ENCODE results near the gene SLC25A36.
A peak's percentile ranks its signal among the peaks of the same experiment; 100 is the strongest.

GRCh38 chr3:141011232-141011996 lies 69.8 kb downstream of the SLC25A36 start:
- TF ChIP-seq POLR2A (IDR thresholded peaks at IDR 0.05; ENCODE audit: low read depth, low read length) (no peak), CTCF (conservative IDR thresholded peaks at IDR 0.05; ENCODE audit: low read depth, low read length) (peak; percentile 74), RAD21 (IDR thresholded peaks at IDR 0.05; ENCODE audit: low read length) (peak; percentile 59), MAFK (IDR thresholded peaks at IDR 0.05; ENCODE audit: low read depth, low read length) (peak; percentile 35; the same call in 1 of the 2 replicates), CEBPB (IDR thresholded peaks at IDR 0.05; ENCODE audit: low read depth, low read length) (no peak), SMC3 (IDR thresholded peaks at IDR 0.05; ENCODE audit: low read depth, low read length) (peak; percentile 60), MXI1 (IDR thresholded peaks at IDR 0.05; ENCODE audit: borderline replicate concordance, low read depth, low read length) (no peak), FOS (IDR thresholded peaks at IDR 0.05; ENCODE audit: low read depth, low read length) (no peak), RCOR1 (IDR thresholded peaks at IDR 0.05; ENCODE audit: insufficient replicate concordance, low read length) (no peak), ELK1 (IDR thresholded peaks at IDR 0.05; ENCODE audit: borderline replicate concordance, low read depth, low read length) (no peak), USF2 (IDR thresholded peaks at IDR 0.05; ENCODE audit: low read depth, low read length) (no peak), BHLHE40 (IDR thresholded peaks at IDR 0.05; ENCODE audit: low read depth, low read length) (no peak), CHD1 (IDR thresholded peaks at IDR 0.05; ENCODE audit: low read depth, low read length) (no peak), RFX5 (IDR thresholded peaks at IDR 0.05; ENCODE audit: low read depth, low read length) (no peak)

Data from IMR-90 (cell line).